ENCODE results near the gene CAPZB.
A peak's percentile ranks its signal among the peaks of the same experiment; 100 is the strongest.
"Not testable (repeated sequence)": the region's sequence is repeated elsewhere in the genome, so short reads cannot be mapped to it uniquely, and the experiment has no call there.

The CAPZB gene

GRCh38 chr1:19485362-19486187 lies at the start of gene CAPZB:
TSS of gene CAPZB (minus strand) at chr1:19485539. CDS start at chr1:19485438, 101 bp downstream.
- DNase-seq (ENCODE audit: low read depth in 3 of 3): peak; percentile 90 to 97 (median 91)

- DNase-seq (ENCODE audit: low read depth in 3 of 3): no peak
Observed at GRCh38 chr1:19534281-19534680, 48.9 kb upstream of the CAPZB start.

GRCh38 chr1:19533626-19534025 lies 48.3 kb upstream of the CAPZB start:
- no peak for DNase-seq (ENCODE audit: low read depth in 3 of 3)

GRCh38 chr1:19532519-19532918 lies 47.2 kb upstream of the CAPZB start:
- DNase-seq (ENCODE audit: low read depth in 3 of 3): no peak

- no peak for DNase-seq (ENCODE audit: low read depth in 3 of 3)
Observed at GRCh38 chr1:19529664-19530063, 44.3 kb upstream of the CAPZB start.

GRCh38 chr1:19528438-19528837 lies 43.1 kb upstream of the CAPZB start:
- no peak for DNase-seq (ENCODE audit: low read depth in 3 of 3)

- DNase-seq (ENCODE audit: low read depth in 3 of 3): no peak
Observed at GRCh38 chr1:19525607-19526545, 40.5 kb upstream of the CAPZB start.

GRCh38 chr1:19524791-19525190 lies 39.5 kb upstream of the CAPZB start:
- DNase-seq (ENCODE audit: low read depth in 3 of 3): no peak

- DNase-seq (ENCODE audit: low read depth in 3 of 3): not testable (repeated sequence)
Observed at GRCh38 chr1:19522570-19522969, 37.2 kb upstream of the CAPZB start.

GRCh38 chr1:19521411-19521810 lies 36.1 kb upstream of the CAPZB start:
- no peak for DNase-seq (ENCODE audit: low read depth in 3 of 3)

GRCh38 chr1:19517017-19517416 lies 31.7 kb upstream of the CAPZB start:
- DNase-seq (ENCODE audit: low read depth in 3 of 3): no peak

- no peak for DNase-seq (ENCODE audit: low read depth in 3 of 3)
Observed at GRCh38 chr1:19515201-19515600, 29.9 kb upstream of the CAPZB start.

- DNase-seq (ENCODE audit: low read depth in 3 of 3): no peak
Observed at GRCh38 chr1:19514391-19514831, 29.1 kb upstream of the CAPZB start.

- no peak for DNase-seq (ENCODE audit: low read depth in 3 of 3)
Observed at GRCh38 chr1:19512545-19512944, 27.2 kb upstream of the CAPZB start.

GRCh38 chr1:19511116-19511515 lies 25.8 kb upstream of the CAPZB start:
- DNase-seq (ENCODE audit: low read depth in 3 of 3): no peak

- not testable (repeated sequence) for DNase-seq (ENCODE audit: low read depth in 3 of 3)
Observed at GRCh38 chr1:19509647-19510046, 24.3 kb upstream of the CAPZB start.

GRCh38 chr1:19507516-19507915 lies 22.2 kb upstream of the CAPZB start:
- DNase-seq (ENCODE audit: low read depth in 3 of 3): no peak

- DNase-seq (ENCODE audit: low read depth in 3 of 3): no peak
Observed at GRCh38 chr1:19505693-19506457, 20.5 kb upstream of the CAPZB start.

GRCh38 chr1:19504796-19505692 lies 19.7 kb upstream of the CAPZB start:
- DNase-seq (ENCODE audit: low read depth in 3 of 3): no peak

- DNase-seq (ENCODE audit: low read depth in 3 of 3): not testable (repeated sequence)
Observed at GRCh38 chr1:19502284-19502683, 16.9 kb upstream of the CAPZB start.

GRCh38 chr1:19499887-19500286 lies 14.5 kb upstream of the CAPZB start:
- not testable (repeated sequence) for DNase-seq (ENCODE audit: low read depth in 3 of 3)

All from stimulated activated CD4-positive, alpha-beta T cell treated with anti-CD3 and anti-CD28 coated beads, TNF-alpha, amount 100 ng/mL, for 4 hours (primary cell).